GM19099 (cell line): ENCODE results near the gene KCNJ6.

ENCODE experiments used
- POLR2A ChIP-seq: IDR thresholded peaks from 3 replicates; pipeline ENCODE4 v1.6.1; 2011; ENCODE audit warnings: low read depth; ENCODE audit not compliant: insufficient read length; ENCODE audit errors: extremely low read depth

The KCNJ6 gene

GRCh38 chr21:37877888-37878684 is 38.2 kb downstream of the KCNJ6 start:
- no peak for TF ChIP-seq POLR2A

GRCh38 chr21:37877171-37877570 is 39.1 kb downstream of the KCNJ6 start:
- TF ChIP-seq POLR2A: no peak

DNA sequence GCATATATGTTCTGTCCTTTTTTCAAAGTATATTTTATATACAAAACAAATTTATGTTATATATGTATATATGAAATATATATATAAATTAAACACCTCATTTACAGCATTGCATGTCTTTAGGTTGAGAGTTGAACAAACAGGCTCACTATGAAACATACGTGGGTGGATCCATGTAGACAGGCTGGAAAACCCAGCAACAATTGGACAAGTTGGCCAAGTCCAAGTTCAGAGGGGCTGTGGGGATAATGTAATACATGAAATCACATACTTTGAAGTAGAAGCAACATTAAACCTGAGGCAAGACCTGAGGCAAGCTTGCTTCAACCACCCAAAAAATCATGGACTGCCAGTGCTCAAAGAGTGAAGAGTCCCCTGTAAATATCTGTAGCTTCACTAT is 39.7 kb downstream of the KCNJ6 start:
- no peak for TF ChIP-seq POLR2A

GRCh38 chr21:37874904-37875780 is 41.1 kb downstream of the KCNJ6 start:
- TF ChIP-seq POLR2A: no peak

GRCh38 chr21:37874481-37874880 is 41.8 kb downstream of the KCNJ6 start:
- no peak for TF ChIP-seq POLR2A

GRCh38 chr21:37873655-37874054 is 42.6 kb downstream of the KCNJ6 start:
- no peak for TF ChIP-seq POLR2A

GRCh38 chr21:37871121-37871862 is 45.0 kb downstream of the KCNJ6 start:
- no peak for TF ChIP-seq POLR2A

DNA sequence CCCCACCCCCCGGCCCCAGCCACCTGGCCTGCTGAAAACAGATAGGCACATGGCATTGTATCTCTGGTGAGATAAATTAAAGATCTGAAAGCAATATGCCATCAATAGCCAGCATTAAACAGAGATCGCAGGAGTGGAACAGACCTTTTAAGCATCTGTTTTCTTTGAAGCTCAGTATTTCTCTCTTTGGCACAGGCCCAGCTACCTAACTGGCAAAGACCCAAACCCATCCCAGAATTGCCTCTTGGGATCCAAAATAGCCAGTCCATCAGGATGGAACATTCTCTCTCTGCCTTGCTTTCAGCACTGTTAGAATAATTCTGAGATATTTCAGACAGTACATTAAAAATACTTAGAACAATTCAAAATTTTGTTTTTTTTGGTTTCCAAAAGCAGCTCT is 46.0 kb downstream of the KCNJ6 start:
- no peak for TF ChIP-seq POLR2A

DNA sequence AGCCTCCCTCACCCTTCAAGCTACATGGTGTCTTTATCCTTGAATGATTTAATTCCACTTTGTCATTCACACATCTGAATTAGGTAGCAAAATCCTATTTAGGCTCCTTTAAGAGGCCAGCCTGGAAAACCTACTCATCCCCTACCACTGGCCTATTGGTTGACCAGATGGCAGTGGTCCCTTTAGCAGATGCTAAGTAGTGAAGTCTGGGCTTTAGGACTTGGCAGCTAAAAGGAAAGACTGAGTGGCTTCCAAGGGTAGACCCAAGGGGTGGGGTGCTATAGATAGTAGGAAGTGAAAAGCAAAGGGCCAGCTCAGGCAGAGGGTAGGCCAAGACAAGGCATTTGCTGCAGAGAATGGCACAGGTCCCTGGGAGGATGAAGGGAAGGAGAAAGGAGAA is 46.6 kb downstream of the KCNJ6 start:
- TF ChIP-seq POLR2A: no peak

DNA sequence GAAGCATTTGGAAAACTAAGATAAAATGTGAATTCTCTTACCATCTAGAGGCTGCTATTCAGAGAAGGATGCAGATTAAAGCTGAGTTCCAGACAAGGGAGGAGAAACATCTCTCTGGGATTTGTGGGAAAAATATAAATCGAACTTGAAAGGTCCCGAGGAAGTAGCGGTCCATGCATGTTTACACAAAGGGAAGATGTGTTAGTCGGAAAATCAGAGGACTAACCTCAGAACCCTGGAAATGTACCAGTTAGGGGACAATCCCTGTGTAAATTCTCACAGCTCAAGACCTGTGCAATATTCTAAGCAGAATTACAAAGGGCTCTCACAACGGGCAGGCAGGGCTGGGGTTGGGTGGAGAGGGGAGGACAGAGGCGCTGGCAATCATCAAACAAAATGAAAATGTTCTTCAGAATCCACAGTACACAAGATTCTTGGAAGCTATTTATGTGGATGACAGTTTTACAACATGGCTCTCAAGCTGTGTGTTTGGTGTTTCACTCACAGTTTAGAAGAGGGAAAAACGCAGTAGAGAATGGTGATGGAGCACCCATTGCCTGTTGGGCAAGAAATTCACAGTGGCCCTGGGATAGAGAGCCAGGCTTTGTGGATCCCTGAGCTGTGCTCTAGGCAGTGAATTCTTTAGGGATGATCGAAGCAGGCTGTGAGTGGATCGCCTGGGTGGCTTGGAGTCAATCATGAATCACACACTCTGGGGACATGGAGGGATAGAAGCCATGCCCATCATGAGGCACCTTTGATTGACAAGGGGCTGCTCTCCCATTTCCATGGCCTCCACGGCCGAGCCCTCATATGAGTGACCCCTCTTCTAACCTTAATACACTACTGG is 47.6 kb downstream of the KCNJ6 start:
- no peak for TF ChIP-seq POLR2A

- TF ChIP-seq POLR2A: no peak
These were observed 50.2 kb downstream of the KCNJ6 start for GRCh38 chr21:37866027-37866426.

DNA sequence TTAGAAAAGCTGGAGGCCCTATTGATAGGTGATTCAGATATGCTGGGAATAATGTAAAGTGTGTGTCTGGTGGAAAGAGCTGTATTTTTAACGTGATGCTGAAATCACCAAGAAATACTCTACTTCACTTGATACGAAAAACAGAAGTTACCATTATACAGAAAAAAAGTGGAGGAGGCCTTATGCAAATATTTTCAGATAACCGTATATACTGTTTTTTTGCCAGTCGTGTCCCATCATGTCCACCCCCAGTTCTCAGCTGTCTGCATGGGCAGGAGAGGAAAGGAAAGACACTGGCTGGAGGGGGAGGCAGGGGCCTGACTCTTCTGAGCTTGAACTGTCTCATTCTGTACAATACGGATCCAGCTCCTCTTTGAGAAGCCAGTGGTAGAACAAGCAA is 51.1 kb downstream of the KCNJ6 start:
- no peak for TF ChIP-seq POLR2A

DNA sequence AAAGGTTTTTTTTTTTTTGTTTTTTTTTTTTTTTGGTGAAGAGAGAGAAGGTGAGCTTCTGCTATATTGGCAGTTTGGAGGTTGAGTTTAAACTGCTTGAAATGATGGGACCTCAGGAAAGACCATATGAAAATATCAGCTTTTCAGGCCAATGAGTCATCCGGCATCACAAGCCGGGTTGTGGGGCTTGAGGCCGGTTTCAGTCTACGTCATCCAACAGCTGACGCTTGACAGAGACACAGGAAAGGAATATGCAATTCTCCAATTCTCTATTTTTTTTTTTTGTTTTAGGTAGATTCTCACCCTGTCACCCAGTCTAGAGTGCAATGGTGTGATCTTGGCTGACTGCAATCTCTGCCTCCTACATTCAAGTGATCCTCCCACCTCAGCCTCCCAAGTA is 52.4 kb downstream of the KCNJ6 start:
- no peak for TF ChIP-seq POLR2A

DNA sequence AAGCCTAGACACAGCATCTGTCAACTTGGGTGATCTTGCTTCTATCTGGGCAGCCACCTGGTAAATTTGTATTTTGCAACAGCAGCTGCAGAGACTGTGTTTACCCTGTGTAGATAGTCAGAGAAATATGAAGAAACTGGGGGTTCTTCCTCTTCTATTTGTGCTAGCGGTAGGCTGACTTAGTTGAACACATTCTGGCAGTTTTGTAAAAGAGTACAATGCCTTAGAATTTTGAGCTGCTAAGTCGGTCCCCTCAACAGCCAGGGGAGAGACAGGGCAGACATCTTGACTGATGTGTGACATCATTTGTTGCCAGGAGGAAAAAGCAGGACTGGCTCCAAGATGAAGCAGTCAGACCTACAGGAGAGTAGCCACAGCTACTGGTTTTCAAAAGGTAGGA is 53.7 kb downstream of the KCNJ6 start:
- TF ChIP-seq POLR2A: no peak
